Measurements from ENCODE around the gene R3HDM4.
"Not testable (repeated sequence)": the region's sequence is repeated elsewhere in the genome, so short reads cannot be mapped to it uniquely, and the experiment has no call there.

The R3HDM4 gene

GRCh38 chr19:871446-872265 lies 41.4 kb downstream of the R3HDM4 start:
- DNase-seq: no peak

- peak; percentile 29 for DNase-seq
Measured at GRCh38 chr19:870963-871401, 42.0 kb downstream of the R3HDM4 start.

GRCh38 chr19:870314-870713 lies 42.7 kb downstream of the R3HDM4 start:
- DNase-seq: no peak

DNA sequence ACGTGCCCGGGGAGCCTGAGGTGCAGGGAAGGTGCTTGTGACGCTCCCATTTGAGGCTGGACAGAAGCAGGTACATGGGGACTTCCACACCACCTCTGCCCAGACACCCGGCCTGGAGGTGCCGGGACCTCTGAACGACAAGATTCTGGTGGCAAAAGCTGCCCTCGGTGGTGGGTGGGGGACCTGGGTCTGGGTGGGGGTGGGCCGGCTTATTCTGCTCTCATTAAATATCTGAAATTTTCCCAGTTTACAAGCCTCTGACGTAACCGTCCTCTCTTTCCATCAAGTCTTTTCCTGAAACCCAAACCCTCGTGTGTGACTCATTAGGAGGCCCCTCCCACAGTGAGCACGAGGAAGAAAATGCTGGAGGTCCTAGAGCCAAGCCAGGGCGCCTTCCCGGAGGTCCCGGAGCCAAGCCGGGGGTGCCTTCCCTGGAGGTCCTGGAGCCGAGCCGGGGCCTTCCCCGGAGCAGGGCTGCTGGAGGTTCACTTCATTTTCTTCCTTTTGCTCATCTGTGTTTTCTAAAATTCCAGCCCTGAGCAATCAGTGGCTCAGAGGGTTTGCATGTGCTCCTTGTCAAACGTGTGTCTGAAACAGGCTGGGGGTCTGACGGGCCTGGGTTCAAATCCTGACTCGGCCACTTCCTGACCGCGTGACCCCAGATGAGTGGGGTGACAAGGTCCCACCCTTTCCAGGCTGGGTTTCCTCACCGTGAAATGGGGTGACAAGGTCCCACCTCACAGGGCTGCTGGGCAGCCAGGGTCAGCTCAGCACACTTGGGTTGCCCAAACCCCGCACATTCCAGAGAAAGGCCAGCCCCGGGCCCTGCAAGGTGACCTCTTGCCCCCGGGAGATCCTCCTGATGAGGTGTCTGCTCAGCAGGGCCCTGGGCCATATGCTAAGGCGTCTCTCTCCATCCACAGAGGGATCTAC lies 43.5 kb downstream of the R3HDM4 start:
- DNase-seq: no peak

- DNase-seq: no peak
Measured at GRCh38 chr19:868458-869244, 44.4 kb downstream of the R3HDM4 start.

GRCh38 chr19:867855-868457 lies 45.1 kb downstream of the R3HDM4 start:
- DNase-seq: no peak

DNA sequence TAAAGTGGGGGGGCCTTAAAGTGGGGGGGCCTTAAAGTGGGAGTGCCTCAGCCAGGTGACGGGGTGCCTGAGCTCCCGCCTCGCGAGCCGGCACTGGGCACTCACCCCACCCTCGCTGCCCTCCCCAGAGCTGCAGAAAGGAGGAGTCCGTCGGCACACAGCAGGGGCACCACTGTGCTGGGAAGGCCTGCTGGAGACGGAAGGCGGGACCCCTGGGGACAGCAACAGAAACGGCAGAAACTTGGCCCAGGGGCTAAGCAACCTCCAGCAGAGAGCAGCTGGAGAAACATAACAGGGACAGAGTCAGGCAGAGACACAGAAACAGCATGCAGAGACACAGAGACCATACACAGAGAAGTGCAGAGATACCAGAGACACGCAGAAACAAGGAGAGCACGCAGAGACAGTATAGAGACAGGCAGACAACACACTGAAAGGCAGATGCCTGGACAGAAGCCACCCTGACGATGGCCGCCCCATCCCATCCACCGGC lies 45.7 kb downstream of the R3HDM4 start:
- no peak for DNase-seq

DNA sequence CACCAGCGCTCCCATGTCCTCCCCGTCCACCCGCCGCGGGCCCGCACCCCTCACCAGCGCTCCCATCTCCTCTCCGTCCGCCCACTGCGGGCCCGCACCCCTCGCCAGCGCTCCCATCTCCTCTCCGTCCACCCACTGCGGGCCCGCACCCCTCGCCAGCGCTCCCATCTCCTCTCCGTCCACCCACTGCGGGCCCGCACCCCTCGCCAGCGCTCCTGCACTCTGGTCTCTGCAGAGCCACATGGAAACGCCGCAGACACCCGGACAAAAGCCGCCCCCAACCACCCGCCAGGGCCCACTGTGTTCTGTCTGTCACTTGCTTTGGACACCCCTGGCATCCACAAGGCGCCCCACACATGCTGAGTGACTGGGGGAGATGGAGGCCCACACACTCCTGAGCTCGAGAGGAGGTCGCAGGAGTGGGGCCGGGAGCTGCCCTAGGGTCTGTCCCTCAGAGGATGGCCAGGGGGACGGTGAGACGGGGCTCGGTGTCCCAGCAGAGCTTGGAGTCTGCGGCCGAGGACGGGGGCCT lies 46.2 kb downstream of the R3HDM4 start:
- DNase-seq: no peak

DNA sequence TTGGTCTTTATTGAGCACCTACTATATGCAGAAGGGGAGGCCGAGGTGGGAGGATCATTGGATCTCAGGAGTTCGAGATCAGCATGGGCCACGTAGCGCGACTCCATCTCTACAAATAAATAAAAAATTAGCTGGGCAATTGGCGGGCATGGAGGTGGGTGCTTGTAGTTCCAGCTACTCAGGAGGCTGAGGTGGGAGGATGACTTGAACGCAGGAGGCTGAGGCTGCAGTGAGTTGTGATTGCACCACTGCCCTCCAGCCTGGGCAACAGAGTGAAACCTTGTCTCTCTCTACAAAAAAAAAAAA lies 49.8 kb downstream of the R3HDM4 start:
- DNase-seq: no peak

- no peak for DNase-seq
Measured at GRCh38 chr19:862581-863314, 50.3 kb downstream of the R3HDM4 start.

GRCh38 chr19:861756-862580 lies 51.1 kb downstream of the R3HDM4 start:
- DNase-seq: peak; percentile 37

GRCh38 chr19:861141-861755 lies 51.8 kb downstream of the R3HDM4 start:
- DNase-seq: no peak

DNA sequence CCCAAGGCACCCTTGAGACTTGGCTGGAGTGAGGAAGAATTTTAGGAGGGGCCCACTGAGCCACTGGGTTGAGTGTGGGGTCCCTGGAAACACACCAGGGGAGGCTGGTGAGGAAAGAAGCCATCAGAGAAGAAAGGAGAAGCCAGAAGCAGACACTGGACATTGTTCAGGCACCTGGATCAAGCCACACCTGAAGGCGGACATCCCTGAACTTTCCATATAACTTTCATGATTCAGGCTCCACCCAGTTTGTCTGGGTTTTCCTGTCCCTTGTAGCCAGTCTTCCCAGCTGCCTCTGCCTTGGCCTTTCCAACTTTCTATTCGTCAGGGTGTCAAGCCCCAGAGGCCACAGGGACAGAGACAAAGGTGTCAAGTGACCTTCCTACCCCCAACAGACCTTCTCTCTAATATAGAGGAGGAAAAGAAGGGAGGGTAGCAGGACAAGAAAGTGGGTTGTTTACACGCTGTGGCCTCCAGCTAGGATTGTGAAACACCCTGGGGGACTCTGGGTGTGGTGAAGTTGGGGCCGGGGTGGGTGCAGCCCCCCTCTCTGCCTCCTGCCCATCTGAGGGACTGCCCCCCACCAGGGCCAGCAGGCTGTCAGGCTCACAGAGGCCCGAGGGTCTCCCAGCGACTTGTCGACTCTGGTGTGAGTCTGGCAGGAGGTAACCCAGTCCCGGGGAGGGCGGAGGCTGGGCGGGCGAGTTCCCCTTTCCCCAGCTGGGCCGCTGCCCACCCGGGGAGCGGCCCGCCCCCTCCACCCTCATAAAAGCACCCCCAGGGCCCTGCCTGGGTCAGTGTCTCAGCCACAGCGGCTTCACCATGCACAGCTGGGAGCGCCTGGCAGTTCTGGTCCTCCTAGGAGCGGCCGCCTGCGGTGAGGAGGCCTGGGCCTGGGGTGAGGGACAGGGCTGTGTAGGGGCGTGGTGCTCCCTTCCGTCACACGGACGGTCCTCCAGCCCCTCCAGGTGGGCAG lies 53.9 kb downstream of the R3HDM4 start, which contains the start of gene CFD:
TSS of gene CFD (plus strand) at position 797 of the 976 bp plus-strand sequence. CDS start at position 823, 26 bp downstream.
- no peak for DNase-seq

- DNase-seq: no peak
Measured at GRCh38 chr19:858284-858683, 54.7 kb downstream of the R3HDM4 start.

- DNase-seq: no peak
Measured at GRCh38 chr19:855566-856120, 57.4 kb downstream of the R3HDM4 start.

GRCh38 chr19:855142-855541 lies 57.9 kb downstream of the R3HDM4 start:
- DNase-seq: no peak

DNA sequence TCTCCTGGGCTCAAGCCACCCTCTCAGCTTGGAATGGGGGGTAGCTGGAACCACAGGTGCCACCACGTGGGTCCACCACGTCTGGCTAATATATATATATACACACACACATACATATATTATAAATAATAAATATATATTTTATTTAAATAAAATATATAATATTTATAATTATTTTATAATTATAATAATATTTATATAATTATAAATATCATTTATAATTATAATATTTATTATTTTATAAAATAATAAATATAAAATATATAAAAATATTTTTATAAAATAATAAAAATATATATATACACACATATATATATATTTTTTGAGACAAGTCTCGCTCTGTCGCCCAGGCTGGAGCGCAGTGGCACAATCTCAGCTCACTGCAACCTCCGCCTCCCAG lies 58.5 kb downstream of the R3HDM4 start:
- no peak for DNase-seq

GRCh38 chr19:853614-854220 lies 59.3 kb downstream of the R3HDM4 start:
- not testable (repeated sequence) for DNase-seq

Data from NCI-H1105 (cell line).